GM12801 (cell line): Measurements from ENCODE around the gene HOXA11.

ENCODE experiments used
- CTCF ChIP-seq: IDR thresholded peaks from one replicate; pipeline ENCODE4 v1.5.1; 2011; ENCODE audit warnings: control low read depth; ENCODE audit not compliant: insufficient read length; ENCODE audit errors: extremely low read depth

Gene HOXA11

GRCh38 chr7:27139334-27140125, 45.5 kb downstream of the HOXA11 start:
- no peak for TF ChIP-seq CTCF

GRCh38 chr7:27138985-27139333, 46.1 kb downstream of the HOXA11 start:
- TF ChIP-seq CTCF = no peak

GRCh38 chr7:27138472-27138871, 46.6 kb downstream of the HOXA11 start:
- TF ChIP-seq CTCF = no peak

GRCh38 chr7:27137640-27138315, 47.3 kb downstream of the HOXA11 start:
- no peak for TF ChIP-seq CTCF

- no peak for TF ChIP-seq CTCF
Observed at GRCh38 chr7:27134392-27134791, 50.6 kb downstream of the HOXA11 start.

GRCh38 chr7:27133409-27134231, 51.4 kb downstream of the HOXA11 start:
- TF ChIP-seq CTCF = no peak

- no peak for TF ChIP-seq CTCF
Observed at GRCh38 chr7:27132978-27133377, 52.1 kb downstream of the HOXA11 start.
